Stimulated activated CD4-positive, alpha-beta T cell treated with anti-CD3 and anti-CD28 coated beads, Interleukin-1b, Interleukin-23, amount 100 ng/mL, for 48 hours (primary cell): ENCODE data around the gene SLC16A10.
"Not testable (repeated sequence)": the region's sequence is repeated elsewhere in the genome, so short reads cannot be mapped to it uniquely, and the experiment has no call there.

ENCODE experiments used
- DNase-seq: peaks from one replicate; pipeline ENCODE4 v3.0.0-alpha.2; 2020

Gene SLC16A10

GRCh38 chr6:111189666-111190210 lies 102.4 kb downstream of the SLC16A10 start:
- not testable (repeated sequence) for DNase-seq

GRCh38 chr6:111190637-111191036 lies 103.3 kb downstream of the SLC16A10 start:
- DNase-seq: no peak

GRCh38 chr6:111191136-111191535 lies 103.8 kb downstream of the SLC16A10 start:
- not testable (repeated sequence) for DNase-seq

GRCh38 chr6:111192911-111193555 lies 105.7 kb downstream of the SLC16A10 start:
- DNase-seq: no peak

GRCh38 chr6:111195656-111196055 lies 108.4 kb downstream of the SLC16A10 start:
- DNase-seq: no peak

GRCh38 chr6:111198841-111199240 lies 111.5 kb downstream of the SLC16A10 start:
- DNase-seq: no peak

- no peak for DNase-seq
Observed at GRCh38 chr6:111199935-111200334, 112.6 kb downstream of the SLC16A10 start.

- DNase-seq: no peak
Observed at GRCh38 chr6:111200350-111201243, 113.3 kb downstream of the SLC16A10 start.

- no peak for DNase-seq
Observed at GRCh38 chr6:111201244-111201554, 113.9 kb downstream of the SLC16A10 start.

GRCh38 chr6:111201764-111202163 lies 114.5 kb downstream of the SLC16A10 start:
- DNase-seq: no peak

GRCh38 chr6:111203539-111203938 lies 116.2 kb downstream of the SLC16A10 start:
- DNase-seq: not testable (repeated sequence)

GRCh38 chr6:111204305-111204704 lies 117.0 kb downstream of the SLC16A10 start:
- DNase-seq: no peak

GRCh38 chr6:111204881-111205280 lies 117.6 kb downstream of the SLC16A10 start:
- DNase-seq: no peak

GRCh38 chr6:111205502-111205901 lies 118.2 kb downstream of the SLC16A10 start:
- DNase-seq: no peak

GRCh38 chr6:111207141-111207858 lies 120.0 kb downstream of the SLC16A10 start:
- DNase-seq: no peak

- no peak for DNase-seq
Observed at GRCh38 chr6:111208933-111209332, 121.6 kb downstream of the SLC16A10 start.

GRCh38 chr6:111210194-111210728 lies 123.0 kb downstream of the SLC16A10 start:
- no peak for DNase-seq

GRCh38 chr6:111211411-111212030 lies 124.2 kb downstream of the SLC16A10 start:
- DNase-seq: no peak

GRCh38 chr6:111212625-111213024 lies 125.3 kb downstream of the SLC16A10 start:
- DNase-seq: no peak

GRCh38 chr6:111215131-111215530 lies 127.8 kb downstream of the SLC16A10 start:
- no peak for DNase-seq

GRCh38 chr6:111219785-111220184 lies 132.5 kb downstream of the SLC16A10 start:
- DNase-seq: no peak

- no peak for DNase-seq
Observed at GRCh38 chr6:111220383-111221031, 133.2 kb downstream of the SLC16A10 start.
